Stimulated activated CD4-positive, alpha-beta T cell treated with anti-CD3 and anti-CD28 coated beads, Interleukin-15, amount 100 ng/mL, for 24 hours (primary cell): ENCODE measurements around the gene POLD3.
"Not testable (repeated sequence)": the region's sequence is repeated elsewhere in the genome, so short reads cannot be mapped to it uniquely, and the experiment has no call there.

Experiments
- DNase-seq: peaks from one replicate; pipeline ENCODE4 v3.0.0-alpha.2; 2020

The POLD3 gene

GRCh38 chr11:74639533-74639932 lies 47.2 kb downstream of the POLD3 start:
- no peak for DNase-seq

GRCh38 chr11:74641289-74641688 lies 48.9 kb downstream of the POLD3 start:
- no peak for DNase-seq

- DNase-seq, result no peak
These were observed 49.5 kb downstream of the POLD3 start for GRCh38 chr11:74641905-74642304.

GRCh38 chr11:74642912-74643311 lies 50.5 kb downstream of the POLD3 start:
- no peak for DNase-seq

- no peak for DNase-seq
These were observed 51.7 kb downstream of the POLD3 start for GRCh38 chr11:74644081-74644480.

- no peak for DNase-seq
These were observed 53.8 kb downstream of the POLD3 start for GRCh38 chr11:74646215-74646614.

- no peak for DNase-seq
These were observed 54.6 kb downstream of the POLD3 start for GRCh38 chr11:74646954-74647353.

GRCh38 chr11:74647404-74647803 lies 55.0 kb downstream of the POLD3 start:
- no peak for DNase-seq

- no peak for DNase-seq
These were observed 55.4 kb downstream of the POLD3 start for GRCh38 chr11:74647831-74648230.

GRCh38 chr11:74648894-74649293 lies 56.5 kb downstream of the POLD3 start:
- no peak for DNase-seq

GRCh38 chr11:74650498-74650897 lies 58.1 kb downstream of the POLD3 start:
- no peak for DNase-seq

- no peak for DNase-seq
These were observed 62.6 kb downstream of the POLD3 start for GRCh38 chr11:74654976-74655375.

GRCh38 chr11:74659124-74659523 lies 66.7 kb downstream of the POLD3 start:
- DNase-seq, result not testable (repeated sequence)

GRCh38 chr11:74662487-74663103 lies 70.2 kb downstream of the POLD3 start:
- no peak for DNase-seq

GRCh38 chr11:74663315-74663714 lies 70.9 kb downstream of the POLD3 start:
- DNase-seq, result no peak

GRCh38 chr11:74669211-74670160 lies 77.1 kb downstream of the POLD3 start:
- DNase-seq, result no peak

- no peak for DNase-seq
These were observed 77.8 kb downstream of the POLD3 start for GRCh38 chr11:74670171-74670570.

GRCh38 chr11:74671520-74672196 lies 79.3 kb downstream of the POLD3 start:
- no peak for DNase-seq

GRCh38 chr11:74672332-74672955 lies 80.1 kb downstream of the POLD3 start:
- DNase-seq, result no peak

- DNase-seq, result no peak
These were observed 80.7 kb downstream of the POLD3 start for GRCh38 chr11:74672956-74673692.

GRCh38 chr11:74673693-74674360 lies 81.4 kb downstream of the POLD3 start:
- no peak for DNase-seq

- no peak for DNase-seq
These were observed 83.4 kb downstream of the POLD3 start for GRCh38 chr11:74675761-74676160.
